Spleen (tissue), 7 donors: ENCODE measurements around the gene AP5Z1.

Experiments used
- CTCF ChIP-seq, 11 experiments: fragments of 200-600 bp in 7 of 11; fragments of 450-650 bp in 4 of 11; sonication (generic) in 4 of 11; IDR thresholded peaks in 8 of 11; conservative IDR thresholded peaks in 3 of 11; 1 replicate in 7 of 11; 2 replicates in 4 of 11; pipeline versions ENCODE4 v1.4.0 to v1.8.0; 2016 to 2021; ENCODE audit warnings: antibody characterized with exemption in 11 of 11, inconsistent platforms in 4 of 11, mild to moderate bottlenecking in 1 of 11
- POLR2A ChIP-seq, 3 donors: fragments of 450-650 bp; IDR thresholded peaks; one replicate each; pipeline ENCODE4 v1.5.1; 2017; ENCODE audit warnings: antibody characterized with exemption in 3 of 3, mild to moderate bottlenecking in 1 of 3
- POLR2AphosphoS5 ChIP-seq, 3 donors: sonication (generic); formaldehyde crosslinking; IDR thresholded peaks; one replicate each; pipeline ENCODE4 v1.5.1; 2017; ENCODE audit warnings: antibody characterized with exemption in 3 of 3
- donor health status: DM: no; HTN: no; CAD: no; lungs with moderate emphysema.
- donor health status: DM: no; HTN: no; CAD: no.
- donor health status: DM: no; HTN: no; CAD: no.

GRCh38 chr7:4745971-4746919, 29.2 kb upstream of the AP5Z1 start:
- TF ChIP-seq CTCF (IDR thresholded peaks at IDR 0.05 in 8 of 11, conservative IDR thresholded peaks at IDR 0.05 in 3 of 11), result no peak
- peak in 1 of 3 donors; percentile 24 for TF ChIP-seq POLR2AphosphoS5 (IDR thresholded peaks at IDR 0.05)
- TF ChIP-seq POLR2A (IDR thresholded peaks at IDR 0.05), result no peak
